Measurements from ENCODE around the gene MAD1L1.

MAD1L1 gene

GRCh38 chr7:1953199-1954190 lies 279.2 kb downstream of the MAD1L1 start:
- DNase-seq (ENCODE audit: low spot score), result no peak

GRCh38 chr7:1952781-1953180 lies 280.0 kb downstream of the MAD1L1 start:
- DNase-seq (ENCODE audit: low spot score), result no peak

DNA sequence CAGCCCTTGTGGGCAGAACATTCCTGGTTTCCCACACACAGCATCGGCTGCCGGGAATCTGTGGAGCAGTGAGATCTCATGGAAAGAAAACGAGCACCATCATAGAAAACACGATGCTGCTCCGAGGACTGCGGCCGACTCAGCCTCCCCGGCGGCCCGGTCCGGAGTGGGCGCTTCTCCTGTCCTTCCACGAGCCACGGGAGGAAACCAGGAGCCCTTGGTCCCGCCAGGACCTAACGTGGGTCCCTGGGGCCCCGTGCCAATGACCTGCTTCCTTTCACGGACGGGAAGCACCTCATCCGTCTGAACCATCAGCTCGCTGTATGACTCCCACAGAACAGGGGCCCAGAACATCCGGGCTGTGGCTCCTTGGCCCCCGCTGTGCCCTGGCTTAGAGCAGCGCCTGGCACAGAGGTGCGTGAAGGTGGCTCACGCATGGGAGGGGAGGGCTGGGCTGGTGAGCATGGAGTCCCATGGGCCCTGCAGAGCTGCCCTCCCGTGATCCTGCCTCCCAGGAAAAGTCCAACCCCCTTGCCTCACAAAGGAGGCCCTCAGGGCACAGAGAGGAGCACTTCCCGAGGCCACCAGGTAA lies 280.5 kb downstream of the MAD1L1 start:
- no peak for DNase-seq (ENCODE audit: low spot score)

DNA sequence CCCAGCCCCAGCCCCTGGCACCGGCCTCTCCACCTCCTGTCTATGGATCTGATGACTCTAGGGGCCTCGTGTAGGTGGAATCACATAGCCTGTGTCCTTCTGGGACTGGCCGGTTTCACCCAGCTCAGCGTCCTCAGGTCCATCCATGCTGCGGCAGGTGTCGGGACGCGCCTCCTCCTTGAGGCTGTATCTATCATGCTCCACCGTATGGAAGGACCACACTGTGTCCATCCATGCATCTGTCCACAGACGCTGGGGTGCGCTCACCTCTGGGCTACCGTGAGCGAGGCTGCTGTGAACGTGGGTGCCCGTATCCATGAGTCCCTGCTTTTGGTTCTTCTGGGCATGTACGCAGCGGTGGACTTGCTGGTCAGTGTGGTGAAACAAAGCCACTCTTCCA lies 281.1 kb downstream of the MAD1L1 start:
- DNase-seq (ENCODE audit: low spot score), result no peak

DNA sequence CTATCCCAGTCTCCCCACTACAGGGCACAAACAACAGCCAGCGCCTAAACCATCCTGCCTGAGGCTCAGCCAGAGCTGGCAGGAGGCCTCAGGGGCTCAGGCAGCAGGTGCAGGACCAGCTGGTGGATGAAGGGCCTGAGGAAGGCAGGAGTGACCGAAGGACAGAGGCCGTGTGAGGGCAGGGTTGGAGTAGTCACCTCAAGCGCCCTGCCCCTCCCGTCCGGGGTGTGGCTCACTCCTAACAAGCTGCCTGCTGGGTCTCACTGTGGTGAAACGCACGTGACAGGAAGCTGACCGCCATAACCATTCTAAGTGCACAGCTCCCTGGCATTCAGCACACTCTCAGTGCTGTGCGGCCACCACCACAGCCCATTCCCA lies 281.6 kb downstream of the MAD1L1 start:
- peak; percentile 29 for DNase-seq (ENCODE audit: low spot score)

DNA sequence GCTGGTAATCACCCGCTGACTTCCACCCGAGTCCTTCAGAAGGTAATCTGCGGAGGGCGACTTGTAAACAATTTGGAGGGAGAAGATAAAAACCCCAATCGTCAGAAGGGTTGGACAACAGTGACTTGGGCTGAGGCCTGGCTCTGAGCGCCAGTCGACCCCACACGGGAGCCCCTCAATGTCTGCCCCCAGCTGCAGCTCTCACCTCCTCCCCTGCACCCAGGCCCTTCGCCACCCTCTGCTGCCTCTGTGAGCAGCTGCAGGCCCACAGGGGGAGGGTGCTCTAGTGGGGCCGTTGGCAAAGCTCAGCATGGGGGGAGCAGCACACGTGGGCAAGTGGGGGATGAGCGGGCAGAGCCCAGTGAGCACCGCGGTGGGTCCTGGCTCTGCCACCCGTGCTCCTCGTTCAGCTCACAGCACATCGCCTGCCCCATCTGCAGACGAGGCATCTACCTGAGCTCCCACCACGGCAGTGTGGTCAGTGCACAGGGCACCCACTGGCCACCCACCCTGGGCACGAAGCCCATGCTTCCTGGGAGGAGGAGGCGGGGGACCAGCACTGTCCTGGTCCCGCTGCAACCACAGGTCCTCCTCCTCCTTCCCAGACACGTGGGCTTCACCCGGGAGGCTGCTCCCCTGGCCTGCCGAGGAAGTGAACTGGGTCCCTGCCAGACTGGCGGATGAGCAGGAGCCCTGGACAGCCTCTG lies 282.1 kb downstream of the MAD1L1 start:
- DNase-seq (ENCODE audit: low spot score), result no peak

DNA sequence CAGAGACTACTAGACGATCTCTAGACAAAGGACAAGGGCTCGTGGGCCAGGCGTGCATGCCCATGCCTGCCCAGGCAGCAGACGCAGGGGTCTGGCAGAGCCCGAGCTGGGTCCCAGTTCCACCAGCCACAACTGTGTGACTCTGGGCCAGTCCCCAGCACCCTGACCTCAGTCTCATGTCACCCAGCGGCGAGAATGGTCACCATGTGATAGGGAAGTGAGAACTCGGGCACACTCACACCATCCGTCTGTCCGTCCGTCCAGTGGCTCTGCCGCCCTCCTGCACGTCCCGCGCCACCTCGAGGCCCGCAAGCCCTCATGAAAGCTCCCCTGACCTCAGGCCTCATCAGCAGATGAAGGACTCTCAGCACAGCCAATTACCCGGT lies 282.7 kb downstream of the MAD1L1 start:
- DNase-seq (ENCODE audit: low spot score), result no peak

- DNase-seq (ENCODE audit: low spot score), result no peak
Observed at GRCh38 chr7:1949681-1950055, 283.1 kb downstream of the MAD1L1 start.

GRCh38 chr7:1948887-1949680 lies 283.7 kb downstream of the MAD1L1 start:
- DNase-seq (ENCODE audit: low spot score), result no peak

- DNase-seq (ENCODE audit: low spot score), result peak; percentile 31
Observed at GRCh38 chr7:1948301-1948796, 284.4 kb downstream of the MAD1L1 start.

GRCh38 chr7:1947586-1948217 lies 285.0 kb downstream of the MAD1L1 start:
- DNase-seq (ENCODE audit: low spot score), result no peak

- no peak for DNase-seq (ENCODE audit: low spot score)
Observed at GRCh38 chr7:1946773-1947450, 285.8 kb downstream of the MAD1L1 start.

- no peak for DNase-seq (ENCODE audit: low spot score)
Observed at GRCh38 chr7:1946025-1946772, 286.5 kb downstream of the MAD1L1 start.

DNA sequence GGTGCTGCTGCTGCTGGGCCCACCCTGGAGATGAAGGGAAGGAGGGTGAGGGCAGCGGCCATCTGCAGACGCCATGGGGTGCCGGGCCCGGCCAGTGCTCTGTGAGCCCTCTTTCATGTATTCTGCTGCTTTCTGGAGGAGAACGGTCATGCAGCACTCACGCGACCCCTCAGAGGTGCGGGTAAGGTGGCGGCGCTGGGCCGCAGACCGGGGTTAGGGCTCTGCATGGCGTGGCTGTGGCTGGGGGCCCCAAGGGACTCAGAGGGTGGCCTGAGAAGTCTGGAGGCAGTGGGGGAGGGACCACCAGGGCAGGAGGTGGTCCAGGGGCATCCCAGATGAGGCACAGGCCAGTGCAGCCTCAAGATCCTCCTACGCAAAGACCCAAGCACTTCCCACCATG lies 287.2 kb downstream of the MAD1L1 start:
- no peak for DNase-seq (ENCODE audit: low spot score)

DNA sequence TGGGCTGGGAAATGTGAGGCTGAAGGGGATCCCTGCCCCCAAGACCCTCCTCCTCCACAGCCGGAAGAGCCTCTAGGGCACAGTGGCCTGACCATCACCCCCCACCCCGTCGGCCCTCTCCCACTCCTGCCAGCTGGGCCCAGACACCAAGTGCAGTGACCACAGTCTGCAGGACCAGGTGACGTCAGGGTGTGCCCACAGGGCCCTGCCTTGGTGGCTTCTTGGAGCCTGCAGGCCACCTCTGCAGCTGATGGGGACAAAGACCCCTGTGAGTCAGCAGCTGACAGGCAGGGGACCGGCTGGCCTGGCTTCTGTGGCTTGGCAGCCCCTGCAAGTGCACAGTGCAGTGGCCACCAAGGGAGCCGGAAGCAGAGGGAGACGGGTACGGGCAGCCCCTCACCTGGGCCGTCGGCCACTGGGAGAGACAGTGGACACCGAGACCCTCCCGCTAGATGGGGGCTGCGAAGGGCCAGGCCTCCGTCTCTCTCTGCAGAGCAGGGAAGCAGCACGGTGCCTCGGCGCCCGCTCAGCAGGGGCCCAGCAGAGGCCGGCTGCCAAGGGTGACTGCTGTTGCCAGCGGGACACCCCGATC lies 288.0 kb downstream of the MAD1L1 start:
- no peak for DNase-seq (ENCODE audit: low spot score)

DNA sequence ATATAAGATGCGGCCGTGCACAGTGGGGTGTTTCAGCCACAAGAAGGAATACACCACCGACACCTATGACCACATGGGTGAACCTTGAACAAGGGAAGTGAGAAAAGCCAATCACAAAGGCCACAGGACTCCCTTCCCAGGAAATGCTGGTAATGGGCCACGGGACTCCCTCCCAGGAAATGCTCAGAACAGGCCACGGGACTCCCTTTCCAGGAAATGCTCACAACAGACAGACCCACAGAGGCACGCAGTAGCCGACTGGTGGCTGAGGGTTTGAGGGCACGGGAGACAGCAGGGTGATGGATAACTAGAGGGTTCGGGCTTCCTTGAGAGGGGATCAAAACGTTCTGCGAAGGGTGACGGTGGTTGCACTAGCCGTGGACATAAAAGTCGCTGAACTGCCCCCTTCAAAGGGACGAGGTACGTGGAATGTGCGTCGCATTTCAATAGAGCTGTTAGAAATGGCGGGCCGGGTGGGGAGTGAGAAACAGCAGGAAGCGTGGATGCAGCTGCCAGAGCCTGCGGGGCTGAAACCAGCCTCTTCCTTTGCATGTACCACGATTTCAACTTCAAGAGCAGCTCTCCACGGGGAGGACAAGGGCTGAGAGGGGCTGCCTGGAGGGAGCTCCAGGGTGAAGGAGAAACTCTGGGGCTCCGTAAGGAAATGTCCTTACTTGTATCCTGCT lies 288.7 kb downstream of the MAD1L1 start:
- no peak for DNase-seq (ENCODE audit: low spot score)

DNA sequence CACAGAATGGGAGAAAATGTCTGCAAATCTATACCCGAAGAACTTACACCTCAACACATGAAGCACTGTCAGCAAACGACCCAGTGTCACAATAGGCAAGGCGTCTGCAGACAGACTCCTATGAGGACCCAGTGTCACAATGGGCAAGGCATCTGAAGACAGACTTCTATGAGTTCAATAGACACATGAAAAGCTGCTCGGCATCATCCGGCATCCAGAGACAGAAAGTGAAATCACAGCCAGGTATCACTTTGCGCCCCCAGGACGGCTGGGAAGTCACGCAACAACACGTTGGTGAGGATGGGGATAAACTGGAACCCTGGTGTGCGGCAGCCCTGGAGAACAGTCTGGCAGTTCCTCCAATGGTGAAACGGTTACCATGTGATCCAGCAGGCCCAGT lies 289.4 kb downstream of the MAD1L1 start:
- DNase-seq (ENCODE audit: low spot score), result no peak

DNA sequence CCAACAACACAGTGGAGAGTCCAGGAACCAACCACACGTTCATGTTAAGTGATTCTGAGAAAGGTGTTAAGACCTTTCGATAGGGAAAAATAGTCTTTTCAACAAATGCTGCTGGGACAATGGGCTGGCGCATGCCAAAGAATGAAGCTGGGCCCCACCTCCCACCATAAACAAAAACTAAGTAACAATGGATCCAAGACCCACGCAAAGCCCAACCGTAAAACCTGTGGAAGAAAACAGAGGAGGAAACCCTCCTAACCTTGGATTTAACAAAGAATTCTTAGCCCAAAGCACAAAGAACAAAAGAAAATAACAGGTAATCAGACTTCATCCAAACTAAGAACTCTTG lies 289.8 kb downstream of the MAD1L1 start:
- no peak for DNase-seq (ENCODE audit: low spot score)

DNA sequence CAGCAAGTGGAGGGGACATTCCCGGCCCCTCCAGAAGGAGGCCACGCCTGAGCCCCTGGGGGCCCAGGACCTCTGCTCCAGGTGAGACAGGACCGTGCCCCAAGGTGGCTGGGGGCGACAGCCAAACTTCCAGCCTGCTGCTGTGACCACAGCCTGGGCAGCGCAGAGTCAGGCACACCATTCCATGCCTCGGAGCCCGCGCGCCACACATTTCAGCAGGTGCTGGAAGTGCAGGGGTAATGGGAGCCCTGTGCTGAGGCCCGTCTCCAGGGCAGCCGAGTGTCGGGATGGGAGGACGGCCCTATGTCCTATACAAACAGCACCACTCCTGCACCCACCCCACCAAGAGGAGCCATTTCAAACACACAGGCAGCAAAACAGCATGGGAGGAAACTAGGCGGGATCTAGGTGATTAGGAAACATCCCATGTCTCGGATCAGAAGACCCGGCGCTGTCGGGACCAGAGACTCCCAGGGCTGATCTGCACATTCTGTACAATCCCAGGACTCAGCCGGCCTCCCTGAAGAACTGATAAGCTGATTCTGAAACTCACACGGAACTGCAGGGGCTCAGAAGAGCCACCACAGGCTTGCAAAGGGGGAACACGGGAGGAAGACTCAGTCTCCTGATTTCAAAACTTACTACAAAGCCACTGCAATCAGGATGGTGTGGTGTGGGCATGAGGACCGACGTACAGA lies 290.4 kb downstream of the MAD1L1 start:
- no peak for DNase-seq (ENCODE audit: low spot score)

Measured in hematopoietic multipotent progenitor cell treated with erythropoietin and hydrocortisone succinate and interleukin-3 and kit ligand, for 15 days (in vitro differentiated cells).